Heart right ventricle (tissue), 16 donors: ENCODE measurements around the gene EPB41L2. TPM values are rescaled to one million over a fixed set of nuclear protein-coding genes. Genes with fewer than 3 reads are reported as not detected.

Source experiments
- ATAC-seq, 8 donors: fragments of 200-7000 bp; cut with Tn5 transposase; one replicate each; pipeline ENCODE4 v1.9.1; 2020; ENCODE audit warnings: mild to moderate bottlenecking in 8 of 8, moderate library complexity in 8 of 8, moderate number of reproducible peaks in 1 of 8
- DNase-seq, 2 donors: peaks; one replicate each; pipeline ENCODE4 v3.0.0-alpha.2; 2020
- H3K27ac ChIP-seq, 10 donors: fragments of 200-600 bp; sonication (generic) in 2 of 10; one replicate each; pipeline versions ENCODE4 v1.5.0 to v1.8.0; 2020 to 2022; ENCODE audit warnings: mild to moderate bottlenecking in 3 of 10
- H3K27me3 ChIP-seq, 7 donors: fragments of 200-600 bp; one replicate each; pipeline ENCODE4 v1.8.0; 2021 to 2022; ENCODE audit warnings: mild to moderate bottlenecking in 2 of 7
- H3K36me3 ChIP-seq, 9 donors: fragments of 200-600 bp; sonication (generic) in 1 of 9; one replicate each; pipeline versions ENCODE4 v1.5.0 to v1.8.0; 2020 to 2022; ENCODE audit warnings: mild to moderate bottlenecking in 2 of 9
- H3K4me1 ChIP-seq, 9 donors: fragments of 200-600 bp; sonication (generic) in 1 of 9; one replicate each; pipeline versions ENCODE4 v1.5.0 to v1.8.0; 2020 to 2022; ENCODE audit warnings: mild to moderate bottlenecking in 4 of 9
- H3K4me3 ChIP-seq, 10 donors: fragments of 200-600 bp; sonication (generic) in 2 of 10; one replicate each; pipeline versions ENCODE4 v1.5.0 to v1.8.0; 2020 to 2022; ENCODE audit warnings: mild to moderate bottlenecking in 7 of 10, moderate library complexity in 2 of 10
- H3K9me3 ChIP-seq, 11 donors: fragments of 200-600 bp in 10 of 11; sonication (generic) in 2 of 11; one replicate each; pipeline versions ENCODE4 v1.5.0 to v1.8.0; 2013 to 2022; ENCODE audit warnings: mild to moderate bottlenecking in 2 of 11, control low read depth in 1 of 11, moderate library complexity in 1 of 11
- WGBS, 2 donors: extraction: QIAGEN DNeasy Blood & Tissue Kit; methylation state at CpG; one replicate each; pipeline ENCODE4 v1.1.7; 2013; ENCODE audit warnings: inconsistent platforms in 1 of 2; 5-methylcytosine and 5-hydroxymethylcytosine counted together
- intact Hi-C, 10 donors: fragments of 100-400 bp; cut with DNase I; formaldehyde crosslinking; loops; one replicate each; pipeline versions ENCODE4 v1.11.1 to v1.14.2; 2022
- long read RNA-seq, 3 donors: library from polyadenylated mRNA; unstranded; transcript quantifications; one replicate each; pipeline ENCODE4 v2.0.0, GENCODE V29; 2020 to 2021
- polyA plus RNA-seq, 2 donors: library from polyadenylated mRNA; stranded (reverse); fragments of 200-250 nt; gene quantifications; one replicate each; pipeline ENCODE4 v1.2.3, GENCODE V29; 2013
- total RNA-seq, 10 donors: library from RNA; stranded (reverse); fragmentation: NEBNext Ultra II Directional in 3 of 10; extraction: Animal tissue kit (Norgen Biotek cat#: 25700) in 3 of 10; gene quantifications; one replicate each; pipeline versions ENCODE4 v1.2.1 to v1.2.4, GENCODE V29; 2021 to 2023
- TF ChIP-seq, protein P1 (sequence below), 9 donors: fragments of 200-600 bp; sonication (generic) in 2 of 9; IDR thresholded peaks; one replicate each; pipeline versions ENCODE4 v1.5.0 to v1.8.0; 2021 to 2022; ENCODE audit warnings: antibody characterized with exemption in 9 of 9, mild to moderate bottlenecking in 5 of 9, moderate library complexity in 1 of 9
- donor health status: Arrhythmogenic right ventricular cardiomyopathy.
- donor health status: ischemic (EF 13 %, LVEDD 7.1; RV severe dilation, severe dysfunction).
- donor health status: healthy with polysubstance abuse.
- donor health status: DM: no; HTN: yes; CAD: no.
- donor health status: DM: no; HTN: no; CAD: no.
- donor health status: ischemic (EF 25% LVEDD 6.9; RV normal size, moderate dysfunction).
- donor health status: ischemic (EF 25% LVEDD 5.7; RV mildly dilated, moderate dysfunction).
- donor health status: healthy.
- donor health status: DM: yes; HTN: yes; CAD: no.
- donor health status: Ischemic cardiomyopathy.
- donor health status: ischemic (EF 35%, LVEDD 5.7; RV mildly dilated, moderate dysfunction).
- donor health status: nonischemic (EF 11% LVEDD 7.7; RV severe dilation, severe dysfunction).
- donor health status: DM: yes; HTN: yes; CAD: no.
- donor health status: PGD.
- donor health status: ischemic (EF 29% LVEDD 5.4; RV normal size, mild dysfunction).
- donor health status: nonischemic (EF 23%, LVEDD 6.1; RV moderate dilation, normal function).

EPB41L2 gene
- 10 to 100 TPM; 46.1 to 98.6 (median 55.7) TPM for total RNA-seq
- 10 to 100 TPM; 18.0 to 54.8 TPM for polyA plus RNA-seq
- long read RNA-seq, donor 1, full-length matches to known transcripts = 2 of 24 reads
- long read RNA-seq, donor 1, partial matches to known transcripts = 10 of 24 reads
- long read RNA-seq, donor 1, other reads (novel, unspliced or antisense) = 12 of 24 reads
- long read RNA-seq, donor 2, partial matches to known transcripts = 5 of 22 reads
- long read RNA-seq, donor 2, other reads (novel, unspliced or antisense) = 16 of 22 reads
- long read RNA-seq, donor 3, full-length matches to known transcripts = 2 of 29 reads
- long read RNA-seq, donor 3, partial matches to known transcripts = 13 of 29 reads
- long read RNA-seq, donor 3, other reads (novel, unspliced or antisense) = 14 of 29 reads

DNA sequence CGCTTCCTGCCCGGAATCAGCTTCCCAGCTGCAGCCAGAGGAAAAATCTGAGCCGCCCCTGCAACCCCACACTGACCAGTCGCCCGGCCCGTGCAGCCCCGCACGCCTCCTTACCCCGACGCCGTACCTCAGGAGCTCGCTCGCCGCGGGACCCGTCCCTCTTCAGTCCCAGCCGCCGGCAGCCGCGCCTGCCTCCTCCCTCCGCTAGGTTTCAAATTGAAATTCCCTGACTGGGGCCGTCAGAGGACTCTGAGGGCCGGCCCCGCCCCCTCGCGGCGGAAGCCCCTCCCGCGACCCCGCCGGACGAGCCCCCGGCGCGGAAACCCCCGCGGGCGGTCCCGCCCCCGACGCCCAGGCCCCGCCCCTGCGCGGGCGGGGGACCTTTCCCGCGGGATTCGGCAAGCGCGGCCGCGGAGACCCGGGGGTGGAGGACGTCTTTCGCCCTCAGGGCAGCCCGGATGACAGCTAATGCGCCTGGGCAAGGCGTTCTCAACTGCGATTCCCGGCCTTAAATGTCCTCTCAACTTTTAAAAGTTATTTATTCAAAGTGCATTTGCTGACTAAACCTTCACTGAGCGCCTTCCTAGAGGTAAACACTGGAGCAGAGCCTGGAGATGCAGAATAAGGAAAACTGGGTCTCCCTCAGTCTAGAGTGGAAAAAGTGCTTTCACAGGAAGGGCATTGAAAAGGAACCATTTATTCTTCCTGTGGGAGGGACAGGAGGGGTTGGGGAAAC, at the start of gene EPB41L2:
TSS of gene EPB41L2 (minus strand) at position 218 of the 736 bp plus-strand sequence. CDS start 106,760 bp downstream, outside the sequence.
- H3K4me1 ChIP-seq = peaks cover 0 to 36% (median 19%) of the 10 kb centered on the region in 9 donors
- intact Hi-C loops = loop anchor here in 6 of 10 donors (2.0 to 10.0 kb wide), 9 partner anchors 46 to 176 kb away; no protein-coding TSS in a partner anchor
- TF ChIP-seq, protein P1, sequence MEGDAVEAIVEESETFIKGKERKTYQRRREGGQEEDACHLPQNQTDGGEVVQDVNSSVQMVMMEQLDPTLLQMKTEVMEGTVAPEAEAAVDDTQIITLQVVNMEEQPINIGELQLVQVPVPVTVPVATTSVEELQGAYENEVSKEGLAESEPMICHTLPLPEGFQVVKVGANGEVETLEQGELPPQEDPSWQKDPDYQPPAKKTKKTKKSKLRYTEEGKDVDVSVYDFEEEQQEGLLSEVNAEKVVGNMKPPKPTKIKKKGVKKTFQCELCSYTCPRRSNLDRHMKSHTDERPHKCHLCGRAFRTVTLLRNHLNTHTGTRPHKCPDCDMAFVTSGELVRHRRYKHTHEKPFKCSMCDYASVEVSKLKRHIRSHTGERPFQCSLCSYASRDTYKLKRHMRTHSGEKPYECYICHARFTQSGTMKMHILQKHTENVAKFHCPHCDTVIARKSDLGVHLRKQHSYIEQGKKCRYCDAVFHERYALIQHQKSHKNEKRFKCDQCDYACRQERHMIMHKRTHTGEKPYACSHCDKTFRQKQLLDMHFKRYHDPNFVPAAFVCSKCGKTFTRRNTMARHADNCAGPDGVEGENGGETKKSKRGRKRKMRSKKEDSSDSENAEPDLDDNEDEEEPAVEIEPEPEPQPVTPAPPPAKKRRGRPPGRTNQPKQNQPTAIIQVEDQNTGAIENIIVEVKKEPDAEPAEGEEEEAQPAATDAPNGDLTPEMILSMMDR (IDR thresholded peaks at IDR 0.05) = peak; percentile 14 to 46 (median 30)
- no peaks in the 10 kb centered on the region for H3K9me3 ChIP-seq
- H3K27me3 ChIP-seq = no peaks in the 10 kb centered on the region
- 0 to 1% methylated on average over 55 to 61 of the region's 61 CpGs for WGBS, 2 donors
- H3K27ac ChIP-seq = peak within 1 kb of the TSS; percentile 56 to 94 (median 90)
- peak; percentile 87 to 91 for DNase-seq
- no peaks in the 10 kb centered on the region for H3K36me3 ChIP-seq
- peak; percentile 92 to 98 (median 96) for ATAC-seq
- H3K4me3 ChIP-seq = peak within 1 kb of the TSS; percentile 77 to 97 (median 91)

DNA sequence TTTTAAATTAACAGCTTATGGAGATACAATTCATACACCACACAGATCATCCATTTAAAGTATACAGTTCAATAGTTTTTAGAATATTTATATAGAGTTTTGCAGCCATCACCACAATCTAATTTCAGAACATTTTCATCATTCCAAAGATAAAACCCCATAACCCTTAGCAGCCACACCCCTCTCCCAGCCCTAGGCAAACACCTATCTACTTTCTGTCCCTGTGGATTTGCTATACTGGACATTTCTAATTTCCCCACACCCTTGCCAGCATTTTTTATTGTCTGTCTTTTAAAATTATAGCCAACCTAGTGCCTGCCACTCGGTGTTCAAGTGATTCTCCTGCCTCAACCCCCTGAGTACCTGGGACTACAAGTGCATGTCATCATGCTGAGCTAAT, 49.2 kb upstream of the EPB41L2 start:
- Histone ChIP-seq H3K9me3 (peaks cover 0 to 4% (median 0%) of the 10 kb centered on the region in 11 donors), H3K36me3 (no peaks in the 10 kb centered on the region), H3K27ac (no peak overlapping the region), H3K4me3 (no peak overlapping the region), H3K4me1 (no peaks in the 10 kb centered on the region), H3K27me3 (no peaks in the 10 kb centered on the region)
- intact Hi-C loops = loop anchor here in 3 of 10 donors (10.0 kb wide), 2 partner anchors 47 to 147 kb away; partner anchors contain the start of gene EPB41L2 (in 2 of the 3)
- DNase-seq = no peak
- ATAC-seq = no peak
- TF ChIP-seq, protein P1 (IDR thresholded peaks at IDR 0.05) = no peak
- WGBS, 2 donors = 65 to 71% methylated on average over 1 of the region's 1 CpG

DNA sequence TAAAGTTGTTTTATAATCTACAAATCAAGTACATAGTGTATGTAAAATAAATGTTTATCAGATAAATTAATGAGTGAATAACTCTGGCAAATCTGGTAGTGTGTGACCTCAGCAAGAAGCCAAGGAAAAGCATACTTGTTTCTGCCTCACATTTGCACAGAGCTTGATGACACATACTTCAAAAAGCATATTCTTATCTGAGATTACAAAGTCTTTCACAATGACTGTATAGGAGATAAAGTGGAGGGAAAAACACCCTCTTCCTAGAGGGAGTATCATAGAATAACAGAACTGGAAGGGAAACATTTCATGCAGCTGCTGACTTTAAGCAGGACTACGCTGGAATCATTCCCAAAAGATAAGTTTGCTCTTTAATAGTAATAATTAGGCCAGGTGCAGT, 44.1 kb upstream of the EPB41L2 start:
- Histone ChIP-seq H3K4me3 (no peak overlapping the region), H3K4me1 (no peaks in the 10 kb centered on the region), H3K27ac (no peak overlapping the region), H3K27me3 (no peaks in the 10 kb centered on the region), H3K36me3 (no peaks in the 10 kb centered on the region), H3K9me3 (no peaks in the 10 kb centered on the region)
- ATAC-seq (peak in 3 of 8 donors; percentile 34 to 70 (median 46)), DNase-seq (no peak)
- TF ChIP-seq, protein P1 (IDR thresholded peaks at IDR 0.05) = no peak
- 60 to 62% methylated on average over 1 of the region's 1 CpG for WGBS, 2 donors
- intact Hi-C loops = no loop called here

DNA sequence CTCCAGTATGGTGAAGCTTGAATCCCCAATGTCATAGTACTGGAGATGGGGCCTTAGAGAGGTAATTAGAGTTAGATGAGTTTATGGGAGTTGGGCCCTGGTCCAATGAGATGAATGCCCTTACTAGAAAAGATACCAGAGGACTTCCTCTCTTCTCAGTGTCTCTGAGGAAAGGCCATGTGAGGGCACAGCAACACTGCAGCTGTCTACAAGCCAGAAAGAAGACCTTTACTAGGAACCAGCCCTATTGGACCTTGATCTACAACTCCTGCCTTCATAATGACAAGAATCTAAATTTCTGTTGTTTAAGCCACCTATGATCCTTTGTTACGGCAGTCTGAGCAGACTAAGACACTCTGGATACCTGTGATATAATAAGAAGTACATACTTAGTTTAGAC, 40.9 kb upstream of the EPB41L2 start:
- DNase-seq (no peak), ATAC-seq (peak in 1 of 8 donors; percentile 11)
- Histone ChIP-seq H3K9me3 (peaks cover 0 to 12% (median 0%) of the 10 kb centered on the region in 11 donors), H3K27ac (no peak overlapping the region), H3K36me3 (no peaks in the 10 kb centered on the region), H3K27me3 (no peaks in the 10 kb centered on the region), H3K4me1 (no peaks in the 10 kb centered on the region), H3K4me3 (no peak overlapping the region)
- TF ChIP-seq, protein P1 (IDR thresholded peaks at IDR 0.05) = no peak
- intact Hi-C loops = no loop called here
- 89 to 93% methylated on average over 1 of the region's 1 CpG for WGBS, 2 donors
